GM12878 (cell line): Measurements from ENCODE around the gene ZBTB21. TPM values are rescaled to one million over a fixed set of nuclear protein-coding genes. Genes with fewer than 3 reads are reported as not detected.

ENCODE experiments used
- ATAC-seq: fragments of 200-7000 bp; cut with Tn5 transposase; 3 replicates; pipeline ENCODE4 v1.9.1; 2020; ENCODE audit warnings: mild to moderate bottlenecking, moderate library complexity
- BruUV-seq: library from RNA; stranded (reverse); fragments of 400-500 nt; replicated peaks from 2 replicates; lab custom pipeline; 2021; lab: Mats Ljungman, UMichigan
- CTCF ChIA-PET: fragments of 300-600 bp; sonication (Branson Sonifier 250); formaldehyde crosslinking; extraction: SDS; loops from one replicate; lab custom pipeline; 2021; ENCODE audit warnings: inconsistent platforms; lab: Yijun Ruan, JAX
- POLR2A ChIA-PET: fragments of 350-600 bp; formaldehyde crosslinking; extraction: SDS; loops from one replicate; lab custom pipeline; 2021; ENCODE audit warnings: inconsistent platforms; lab: Charles Lee
- RAD21 ChIA-PET: fragments of 300-600 bp; sonication (Branson Sonifier 250); formaldehyde crosslinking; loops from one replicate; lab custom pipeline; 2023; ENCODE audit warnings: antibody characterized with exemption; ENCODE audit not compliant: unreplicated experiment; lab: Charles Lee
- SMC1A ChIA-PET: fragments of 300-600 bp; sonication (Branson Sonifier 250); formaldehyde crosslinking; loops from one replicate; lab custom pipeline; 2023; ENCODE audit not compliant: unreplicated experiment, uncharacterized antibody; lab: Charles Lee
- DNase-seq: peaks from one replicate; pipeline ENCODE4 v3.0.0-alpha.2; 2011; ENCODE audit warnings: low read depth, low spot score
- FAIRE-seq: peaks from 3 replicates; lab custom pipeline; 2011; peaks lifted over from hg19 to GRCh38; lab: Jason Lieb, UNC
- H2AFZ ChIP-seq: 2 replicates; pipeline ENCODE4 v1.6.0; 2011; ENCODE audit warnings: low read depth, low read length, control low read depth; ENCODE audit not compliant: control insufficient read depth
- H3K27ac ChIP-seq: 2 replicates; pipeline ENCODE4 v1.5.1; 2011; ENCODE audit warnings: control low read depth; ENCODE audit not compliant: control insufficient read depth, insufficient read depth
- H3K27me3 ChIP-seq, 2 experiments: replicated peaks in 1 of 2; 2 replicates each; pipeline versions ENCODE4 v1.6.0 to v1.6.1; 2011; ENCODE audit warnings: low read length in 1 of 2; ENCODE audit not compliant: control insufficient read depth in 2 of 2, insufficient read depth in 2 of 2
- H3K36me3 ChIP-seq, 2 experiments: 2 replicates each; pipeline ENCODE4 v1.5.1; 2011; ENCODE audit warnings: low read length in 1 of 2; ENCODE audit not compliant: control insufficient read depth in 2 of 2, insufficient read depth in 2 of 2
- H3K4me1 ChIP-seq: 2 replicates; pipeline ENCODE4 v1.6.1; 2011; ENCODE audit warnings: mild to moderate bottlenecking, low read length, moderate library complexity, mixed read lengths; ENCODE audit not compliant: control insufficient read depth, insufficient read depth
- H3K4me2 ChIP-seq: 2 replicates; pipeline ENCODE4 v1.6.0; 2011; ENCODE audit warnings: control low read depth; ENCODE audit not compliant: control insufficient read depth, insufficient read depth
- H3K4me3 ChIP-seq: fragments of 200-600 bp; sonication (generic); 2 replicates; pipeline ENCODE4 v1.5.1; 2016
- H3K79me2 ChIP-seq: 2 replicates; pipeline ENCODE4 v1.6.0; 2011; ENCODE audit warnings: low read length; ENCODE audit not compliant: control insufficient read depth, insufficient read depth
- H3K9ac ChIP-seq: 2 replicates; pipeline ENCODE4 v1.8.0; 2011; ENCODE audit warnings: low read length, control low read depth, mixed read lengths; ENCODE audit not compliant: control insufficient read depth, insufficient read depth
- H3K9me3 ChIP-seq: replicated peaks from 3 replicates; pipeline ENCODE4 v1.5.1; 2011; ENCODE audit warnings: mild to moderate bottlenecking, low read length; ENCODE audit not compliant: control insufficient read depth, insufficient read depth
- H4K20me1 ChIP-seq: 2 replicates; pipeline ENCODE4 v1.6.0; 2011; ENCODE audit not compliant: control insufficient read depth, insufficient read depth
- ATF2 ChIP-seq: IDR thresholded peaks from 2 replicates; pipeline ENCODE4 v1.6.1; 2012; ENCODE audit warnings: low read length, inconsistent platforms
- BCL3 ChIP-seq: IDR thresholded peaks from 2 replicates; pipeline ENCODE4 v1.6.1; 2011; ENCODE audit warnings: borderline replicate concordance, low read depth, mild to moderate bottlenecking, moderate library complexity, low read length; ENCODE audit not compliant: insufficient read depth, poor library complexity, severe bottlenecking
- CEBPZ ChIP-seq: fragments of 150-350 bp; IDR thresholded peaks from 2 replicates; pipeline ENCODE4 v1.6.1; 2016; ENCODE audit warnings: low read depth, low read length
- CHD4 ChIP-seq: fragments of 200-600 bp; sonication (generic); IDR thresholded peaks from 2 replicates; pipeline ENCODE4 v1.6.1; 2016; ENCODE audit warnings: mild to moderate bottlenecking
- CREM ChIP-seq: IDR thresholded peaks from 2 replicates; pipeline ENCODE4 v1.6.1; 2014; ENCODE audit warnings: antibody characterized with exemption, low read depth
- FOXK2 ChIP-seq: fragments of 450-650 bp; IDR thresholded peaks from 2 replicates; pipeline ENCODE4 v1.6.1; 2017; ENCODE audit warnings: mild to moderate bottlenecking, moderate library complexity
- KAT2A ChIP-seq: conservative IDR thresholded peaks from 2 replicates; pipeline ENCODE4 v1.6.1; 2011; ENCODE audit warnings: low read depth, low read length; ENCODE audit not compliant: control insufficient read depth
- KDM1A ChIP-seq: fragments of 200-600 bp; sonication (generic); IDR thresholded peaks from 2 replicates; pipeline ENCODE4 v1.6.1; 2016; ENCODE audit warnings: borderline replicate concordance
- PBX3 ChIP-seq: IDR thresholded peaks from 2 replicates; pipeline ENCODE4 v1.6.1; 2011; ENCODE audit warnings: mild to moderate bottlenecking, low read depth, low read length, moderate library complexity; ENCODE audit not compliant: insufficient replicate concordance
- RAD21 ChIP-seq: IDR thresholded peaks from 2 replicates; pipeline ENCODE4 v1.6.1; 2011; ENCODE audit warnings: mild to moderate bottlenecking, low read depth, low read length, moderate library complexity; ENCODE audit not compliant: insufficient read depth
- RAD51 ChIP-seq: fragments of 450-650 bp; IDR thresholded peaks from 2 replicates; pipeline ENCODE4 v1.6.1; 2016; ENCODE audit warnings: moderate library complexity, mild to moderate bottlenecking, inconsistent platforms
- RB1 ChIP-seq: fragments of 450-650 bp; formaldehyde crosslinking; IDR thresholded peaks from 2 replicates; pipeline ENCODE4 v1.6.1; 2017; ENCODE audit warnings: mild to moderate bottlenecking, borderline replicate concordance
- SIN3A ChIP-seq: IDR thresholded peaks from 2 replicates; pipeline ENCODE4 v1.6.1; 2012; ENCODE audit warnings: low read depth, low read length, improper control_type of control experiment
- STAT3 ChIP-seq: IDR thresholded peaks from 2 replicates; pipeline ENCODE4 v1.6.1; 2011; ENCODE audit warnings: low read depth, low read length, improper control_type of control experiment
- SUZ12 ChIP-seq: fragments of 200-600 bp; sonication (generic); IDR thresholded peaks from one replicate; pipeline ENCODE4 v1.6.1; 2018; ENCODE audit warnings: antibody characterized with exemption, mild to moderate bottlenecking; ENCODE audit not compliant: unreplicated experiment
- TARDBP ChIP-seq: IDR thresholded peaks from 2 replicates; pipeline ENCODE4 v1.6.1; 2016; ENCODE audit warnings: borderline replicate concordance
- TCF12 ChIP-seq: IDR thresholded peaks from 2 replicates; pipeline ENCODE4 v1.6.1; 2011; ENCODE audit warnings: low read depth, mild to moderate bottlenecking, low read length
- TCF3 ChIP-seq: IDR thresholded peaks from 2 replicates; pipeline ENCODE4 v1.6.1; 2012; ENCODE audit warnings: low read depth, mild to moderate bottlenecking, low read length, borderline replicate concordance; ENCODE audit not compliant: insufficient read depth
- YBX1 ChIP-seq: fragments of 450-650 bp; IDR thresholded peaks from 2 replicates; pipeline ENCODE4 v1.6.1; 2016; ENCODE audit warnings: antibody characterized with exemption
- YY1 ChIP-seq: IDR thresholded peaks from 2 replicates; pipeline ENCODE4 v1.6.1; 2011; ENCODE audit warnings: low read depth, mild to moderate bottlenecking, low read length
- whole genome bisulfite sequencing: methylation state at CpG from one replicate; pipeline ENCODE4 v1.1.6; 2016; ENCODE audit warnings: low lambda C conversion rate; ENCODE audit not compliant: insufficient replicate concordance, insufficient coverage; ENCODE audit errors: missing lambda C conversion rate; 5-methylcytosine and 5-hydroxymethylcytosine counted together
- in situ Hi-C: fragments of 300-500 bp; cut with MboI; formaldehyde crosslinking; loops from 9 replicates; pipeline ENCODE4 v1.14.3; 2018; ENCODE audit warnings: mixed read lengths
- intact Hi-C: fragments of 100-400 bp; cut with micrococcal nuclease; formaldehyde crosslinking; loops from one replicate; pipeline ENCODE4 v1.14.2; 2022; ENCODE audit not compliant: unreplicated experiment
- polyA plus RNA-seq, 11 experiments: library from polyadenylated mRNA; depleted of rRNA in 4 of 11; unstranded in 6 of 11; stranded (reverse) in 5 of 11; fragments of >200 nt; fragmentation: Nextera tagmentation in 4 of 11; fragmentation: Illumina TruSeq in 1 of 11; extraction: Ambion mirVana in 4 of 11; extraction: Trizol in 1 of 11; gene quantifications; 1 replicate in 1 of 11; 2 replicates in 10 of 11; pipeline versions ENCODE4 v1.2.1 to v1.2.3, GENCODE V29; 2011 to 2016; ENCODE audit warnings: inconsistent platforms in 2 of 11, missing spikeins in 2 of 11, low read depth in 1 of 11
- total RNA-seq, 4 experiments: library from RNA; depleted of rRNA in 3 of 4; stranded (reverse); fragments of >200 nt in 3 of 4; fragmentation: Illumina TruSeq in 1 of 4; extraction: Trizol in 1 of 4; gene quantifications; 2 replicates each; pipeline versions ENCODE4 v1.2.1 to v1.2.3, GENCODE V29; 2013 to 2021

ZBTB21 gene
- total and polyA plus RNA-seq, 10 of the 15 experiments (the other 5 are each of a cell fraction or from before 2014, with no cell fraction given), result 1.8 to 21.6 (median 10.6) TPM

DNA sequence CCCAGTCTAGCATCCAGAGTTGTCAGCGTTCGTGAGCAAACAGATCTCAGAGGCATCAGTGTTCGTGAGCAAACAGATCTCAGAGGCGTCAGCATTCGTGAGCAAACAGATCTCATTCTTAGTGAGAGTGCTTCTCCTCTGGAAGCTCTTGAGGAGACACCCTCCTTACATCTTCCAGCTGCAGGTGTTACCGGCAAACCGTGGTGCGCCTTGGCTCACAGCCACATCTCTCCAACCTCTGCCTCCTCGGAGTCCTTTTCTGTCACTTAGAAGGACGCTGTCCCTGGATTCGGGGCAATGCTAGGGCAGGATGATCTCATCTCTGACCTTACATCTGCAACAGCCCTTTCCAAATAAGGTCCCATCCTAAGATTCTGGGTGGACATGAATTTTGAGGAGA is 46.3 kb upstream of the ZBTB21 start:
- Histone ChIP-seq H3K36me3 (no peaks in the 10 kb centered on the region), H3K9me3 (no peaks in the 10 kb centered on the region), H3K27ac (no peak overlapping the region), H3K79me2 (no peaks in the 10 kb centered on the region), H4K20me1 (no peaks in the 10 kb centered on the region), H3K4me2 (no peak overlapping the region), H3K27me3 (no peaks in the 10 kb centered on the region), H2AFZ (no peak overlapping the region), H3K4me1 (peaks cover 8% of the 10 kb centered on the region), H3K4me3 (no peak overlapping the region), H3K9ac (no peak overlapping the region)
- TF ChIP-seq SUZ12, result no peak
- TF ChIP-seq BCL3, result peak; percentile 96
- TF ChIP-seq RAD21, result no peak
- no peak for TF ChIP-seq RB1
- no peak for TF ChIP-seq KAT2A
- no peak for TF ChIP-seq RAD51
- no peak for TF ChIP-seq YBX1
- 0 out of 2 replicates have a peak, but pooled peaks have one; percentile 43 for TF ChIP-seq TCF3
- no peak for TF ChIP-seq KDM1A
- TF ChIP-seq PBX3, result peak; percentile 62
- TF ChIP-seq TARDBP, result no peak
- no peak for TF ChIP-seq CREM
- no peak for TF ChIP-seq TCF12
- TF ChIP-seq SIN3A, result no peak
- TF ChIP-seq FOXK2, result no peak
- TF ChIP-seq STAT3, result no peak
- no peak for TF ChIP-seq YY1
- no peak for TF ChIP-seq CEBPZ
- TF ChIP-seq ATF2, result no peak
- TF ChIP-seq CHD4, result no peak
- no TSS peak for BruUV-seq
- RAD21 ChIA-PET, result interaction anchor here (0.6 kb wide), 1 partner anchor 292 kb away, joined by 3 read pairs; no protein-coding TSS in a partner anchor
- DNase-seq (no peak), FAIRE-seq (no peak), ATAC-seq (no peak)
- in situ Hi-C loops, result no loop called here
- SMC1A ChIA-PET, result no interaction called here
- POLR2A ChIA-PET, result no interaction called here
- CTCF ChIA-PET, result no interaction called here
- intact Hi-C loops, result no loop called here
- 89% methylated on average over 11 of the region's 11 CpGs for WGBS
